Prostate gland (tissue), 2 donors: ENCODE measurements around the gene FRMD4B.

Experiments
- CTCF ChIP-seq, 4 experiments: fragments of 200-600 bp in 2 of 4; fragments of 450-650 bp in 2 of 4; sonication (generic) in 2 of 4; IDR thresholded peaks; 1 replicate in 3 of 4; 2 replicates in 1 of 4; pipeline ENCODE4 v1.5.1; 2016 to 2019; ENCODE audit warnings: antibody characterized with exemption in 4 of 4, mild to moderate bottlenecking in 2 of 4, moderate library complexity in 2 of 4
- POLR2A ChIP-seq: fragments of 450-650 bp; IDR thresholded peaks from one replicate; pipeline ENCODE4 v1.6.1; 2016; ENCODE audit warnings: antibody characterized with exemption, mild to moderate bottlenecking

- no peak for TF ChIP-seq POLR2A
- TF ChIP-seq CTCF (IDR thresholded peaks at IDR 0.05) = no peak
Observed at GRCh38 chr3:69121513-69121912, 264.4 kb downstream of the FRMD4B start.
